ENCODE measurements around the gene IBA57. TPM values are rescaled to one million over a fixed set of nuclear protein-coding genes. Genes with fewer than 3 reads are reported as not detected.
"Not testable (repeated sequence)": the region's sequence is repeated elsewhere in the genome, so short reads cannot be mapped to it uniquely, and the experiment has no call there.

IBA57 gene
- total RNA-seq, 5 donors from 2014 or later (not counting 1 experiment from before 2014, with no cell fraction given) = 10.6 to 18.3 (median 12.6) TPM

GRCh38 chr1:228226956-228227791 is 61.6 kb downstream of the IBA57 start:
- Mint-ChIP-seq H3K36me3 (peaks cover 71% of the 10 kb centered on the region), H3K4me1 (peaks cover 0 to 5% (median 0%) of the 10 kb centered on the region in 3 donors), H3K9me3 (no peaks in the 10 kb centered on the region), H3K27ac (no peak overlapping the region), H3K27me3 (no peaks in the 10 kb centered on the region), H3K4me3 (no peak overlapping the region)
- DNase-seq = no peak
- ATAC-seq (replicated peaks in 1 of 4) = no peak
- ChIA-PET CTCF (no interaction called here), POLR2A (no interaction called here)
- Histone ChIP-seq H3K36me3 (ENCODE audit: control insufficient read depth in 2 of 2, extremely low read depth in 1 of 2, insufficient read depth in 1 of 2, low read length in 1 of 2) (peaks cover 21 to 34% of the 10 kb centered on the region in 2 donors), H3K4me3 (ENCODE audit: control insufficient read depth in 1 of 2, extremely low read depth in 1 of 2, low read length in 1 of 2) (no peak overlapping the region), H3K9me3 (no peaks in the 10 kb centered on the region), H3K27me3 (replicated peaks in 1 of 2; ENCODE audit: control insufficient read depth in 2 of 2, extremely low read depth in 1 of 2, insufficient read depth in 2 of 2, low read length in 1 of 2) (peaks cover 0 to 3% of the 10 kb centered on the region in 2 experiments), H3K4me1 (ENCODE audit: control insufficient read depth in 1 of 2, extremely low read depth in 1 of 2, insufficient read depth in 2 of 2, low read length in 2 of 2) (no peaks in the 10 kb centered on the region), H3K27ac (ENCODE audit: low read length) (no peak overlapping the region)
- 69% methylated on average over 7 of the region's 10 CpGs for WGBS (ENCODE audit: insufficient coverage)

GRCh38 chr1:228228147-228228546 is 62.5 kb downstream of the IBA57 start:
- CTCF ChIA-PET; H3K4me3 Mint-ChIP-seq; H3K27me3 ChIP-seq (replicated peaks in 1 of 2; ENCODE audit: control insufficient read depth in 2 of 2, extremely low read depth in 1 of 2, insufficient read depth in 2 of 2, low read length in 1 of 2); POLR2A ChIA-PET; H3K9me3 ChIP-seq; H3K4me1 ChIP-seq (ENCODE audit: control insufficient read depth in 1 of 2, extremely low read depth in 1 of 2, insufficient read depth in 2 of 2, low read length in 2 of 2); H3K27ac Mint-ChIP-seq; H3K4me3 ChIP-seq (ENCODE audit: control insufficient read depth in 1 of 2, extremely low read depth in 1 of 2, low read length in 1 of 2); H3K27me3 Mint-ChIP-seq; H3K27ac ChIP-seq (ENCODE audit: low read length); ATAC-seq (replicated peaks in 1 of 4); H3K9me3 Mint-ChIP-seq; H3K4me1 Mint-ChIP-seq; DNase-seq: not testable (repeated sequence)
- peaks cover 72% of the 10 kb centered on the region for H3K36me3 Mint-ChIP-seq
- 100% methylated on average over 1 of the region's 5 CpGs for WGBS (ENCODE audit: insufficient coverage)
- H3K36me3 ChIP-seq (ENCODE audit: control insufficient read depth in 2 of 2, extremely low read depth in 1 of 2, insufficient read depth in 1 of 2, low read length in 1 of 2) = peaks cover 25 to 34% of the 10 kb centered on the region in 2 donors

- peaks cover 6% of the 10 kb centered on the region for H3K9me3 ChIP-seq
- WGBS (ENCODE audit: insufficient coverage) = 96% methylated on average over 3 of the region's 5 CpGs
- no peak overlapping the region for H3K4me3 ChIP-seq (ENCODE audit: control insufficient read depth in 1 of 2, extremely low read depth in 1 of 2, low read length in 1 of 2)
- Mint-ChIP-seq H3K27ac (no peak overlapping the region), H3K4me3 (no peak overlapping the region), H3K36me3 (peaks cover 74% of the 10 kb centered on the region), H3K9me3 (peaks cover 0 to 11% (median 9%) of the 10 kb centered on the region in 3 donors), H3K4me1 (peaks cover 0 to 5% (median 0%) of the 10 kb centered on the region in 3 donors), H3K27me3 (no peaks in the 10 kb centered on the region)
- no peak for DNase-seq
- POLR2A ChIA-PET = no interaction called here
- CTCF ChIA-PET = no interaction called here
- no peaks in the 10 kb centered on the region for H3K4me1 ChIP-seq (ENCODE audit: control insufficient read depth in 1 of 2, extremely low read depth in 1 of 2, insufficient read depth in 2 of 2, low read length in 2 of 2)
- peaks cover 25 to 33% of the 10 kb centered on the region in 2 donors for H3K36me3 ChIP-seq (ENCODE audit: control insufficient read depth in 2 of 2, extremely low read depth in 1 of 2, insufficient read depth in 1 of 2, low read length in 1 of 2)
- H3K27ac ChIP-seq (ENCODE audit: low read length) = no peak overlapping the region
- peaks cover 0 to 3% of the 10 kb centered on the region in 2 experiments for H3K27me3 ChIP-seq (replicated peaks in 1 of 2; ENCODE audit: control insufficient read depth in 2 of 2, extremely low read depth in 1 of 2, insufficient read depth in 2 of 2, low read length in 1 of 2)
- ATAC-seq (replicated peaks in 1 of 4) = no peak
These were observed 63.0 kb downstream of the IBA57 start for GRCh38 chr1:228228601-228229074.

- Histone ChIP-seq H3K4me1 (ENCODE audit: control insufficient read depth in 1 of 2, extremely low read depth in 1 of 2, insufficient read depth in 2 of 2, low read length in 2 of 2) (no peaks in the 10 kb centered on the region), H3K27me3 (replicated peaks in 1 of 2; ENCODE audit: control insufficient read depth in 2 of 2, extremely low read depth in 1 of 2, insufficient read depth in 2 of 2, low read length in 1 of 2) (no peaks in the 10 kb centered on the region), H3K4me3 (ENCODE audit: control insufficient read depth in 1 of 2, extremely low read depth in 1 of 2, low read length in 1 of 2) (no peak overlapping the region), H3K27ac (ENCODE audit: low read length) (no peak overlapping the region), H3K36me3 (ENCODE audit: control insufficient read depth in 2 of 2, extremely low read depth in 1 of 2, insufficient read depth in 1 of 2, low read length in 1 of 2) (peaks cover 15 to 16% of the 10 kb centered on the region in 2 donors), H3K9me3 (peaks cover 16% of the 10 kb centered on the region)
- Mint-ChIP-seq H3K27me3 (no peaks in the 10 kb centered on the region), H3K27ac (no peak overlapping the region), H3K9me3 (peaks cover 2 to 23% (median 16%) of the 10 kb centered on the region in 3 donors), H3K36me3 (peaks cover 69% of the 10 kb centered on the region), H3K4me3 (no peak overlapping the region), H3K4me1 (peaks cover 0 to 7% (median 5%) of the 10 kb centered on the region in 3 donors)
- ATAC-seq (replicated peaks in 1 of 4) (no peak), DNase-seq (no peak)
- 82% methylated on average over 2 of the region's 2 CpGs for WGBS (ENCODE audit: insufficient coverage)
- CTCF ChIA-PET = no interaction called here
- POLR2A ChIA-PET = no interaction called here
These were observed 65.6 kb downstream of the IBA57 start for GRCh38 chr1:228231189-228231588.

Other genes starting within 250 kb of the IBA57 start
- gene WNT9A, start 217.9 kb upstream of the IBA57 start, total RNA-seq = under 1 TPM in 4 of 5 donors, not detected in 1; 0.12 to 0.72 (median 0.48) TPM
- gene WNT3A, start 158.8 kb upstream of the IBA57 start, total RNA-seq = under 1 TPM in 2 of 5 donors, not detected in 3; 0.10 to 0.28 TPM
- 100 to 1,000 TPM; 232 to 309 (median 258) TPM for gene ARF1, start 83.1 kb upstream of the IBA57 start, total RNA-seq
- gene C1orf35, start 62.5 kb upstream of the IBA57 start, total RNA-seq = 10 to 100 TPM; 19.7 to 34.0 (median 32.3) TPM
- gene MRPL55, start 56.5 kb upstream of the IBA57 start, total RNA-seq = 10 to 100 TPM; 49.7 to 63.5 (median 55.9) TPM
- gene GUK1, start 25.5 kb upstream of the IBA57 start, total RNA-seq = 100 to 1,000 TPM; 201 to 318 (median 223) TPM
- gene GJC2, start 15.9 kb upstream of the IBA57 start, total RNA-seq = 1 to 10 TPM; 1.1 to 3.1 (median 1.6) TPM
- 100 to 1,000 TPM in 2 of 5 donors, 10 to 100 TPM in 3; 77.9 to 133 (median 81.4) TPM for gene OBSCN, start 42.2 kb downstream of the IBA57 start, total RNA-seq
- gene TRIM11, start 241.0 kb downstream of the IBA57 start, total RNA-seq = 10 to 100 TPM; 36.4 to 66.6 (median 61.7) TPM

Data from T-cell (primary cell).